Measurements from ENCODE around the gene INPP5D.

The INPP5D gene

DNA sequence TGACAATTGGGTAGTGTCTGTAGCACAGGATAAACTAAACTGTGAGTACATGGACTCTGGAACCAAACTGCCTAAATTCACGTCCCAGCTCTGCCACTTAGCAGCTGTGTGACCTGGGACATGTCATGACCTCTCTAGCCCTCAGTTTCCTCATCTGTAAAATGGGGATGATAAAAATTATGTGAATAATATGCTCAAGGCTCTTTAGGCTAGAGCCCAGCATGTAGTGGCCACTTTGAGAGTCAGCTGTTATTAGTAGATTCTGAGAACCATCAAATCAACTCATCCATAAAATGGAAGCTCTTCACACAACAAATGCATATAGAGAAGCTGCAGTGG, 87.7 kb downstream of the INPP5D start:
- H3K9me2 ChIP-seq (replicated peaks; ENCODE audit: insufficient read depth, low read length), result no peaks in the 10 kb centered on the region
- H3K27me3 ChIP-seq (ENCODE audit: low read length), result no peaks in the 10 kb centered on the region
- no peak overlapping the region for H3K9ac ChIP-seq (ENCODE audit: low read length)
- no peak overlapping the region for H2AFZ ChIP-seq (ENCODE audit: low read depth, low read length, severe bottlenecking)
- no peak overlapping the region for H3K27ac ChIP-seq (ENCODE audit: low read depth, low read length)
- H3K36me3 ChIP-seq (ENCODE audit: low read length), result peaks cover 38% of the 10 kb centered on the region
- no peaks in the 10 kb centered on the region for H3K79me2 ChIP-seq (ENCODE audit: insufficient read depth, low read length)
- no peak overlapping the region for H3K4me3 ChIP-seq (ENCODE audit: insufficient read depth, low read length, poor library complexity, severe bottlenecking)
- TF ChIP-seq, protein P1, sequence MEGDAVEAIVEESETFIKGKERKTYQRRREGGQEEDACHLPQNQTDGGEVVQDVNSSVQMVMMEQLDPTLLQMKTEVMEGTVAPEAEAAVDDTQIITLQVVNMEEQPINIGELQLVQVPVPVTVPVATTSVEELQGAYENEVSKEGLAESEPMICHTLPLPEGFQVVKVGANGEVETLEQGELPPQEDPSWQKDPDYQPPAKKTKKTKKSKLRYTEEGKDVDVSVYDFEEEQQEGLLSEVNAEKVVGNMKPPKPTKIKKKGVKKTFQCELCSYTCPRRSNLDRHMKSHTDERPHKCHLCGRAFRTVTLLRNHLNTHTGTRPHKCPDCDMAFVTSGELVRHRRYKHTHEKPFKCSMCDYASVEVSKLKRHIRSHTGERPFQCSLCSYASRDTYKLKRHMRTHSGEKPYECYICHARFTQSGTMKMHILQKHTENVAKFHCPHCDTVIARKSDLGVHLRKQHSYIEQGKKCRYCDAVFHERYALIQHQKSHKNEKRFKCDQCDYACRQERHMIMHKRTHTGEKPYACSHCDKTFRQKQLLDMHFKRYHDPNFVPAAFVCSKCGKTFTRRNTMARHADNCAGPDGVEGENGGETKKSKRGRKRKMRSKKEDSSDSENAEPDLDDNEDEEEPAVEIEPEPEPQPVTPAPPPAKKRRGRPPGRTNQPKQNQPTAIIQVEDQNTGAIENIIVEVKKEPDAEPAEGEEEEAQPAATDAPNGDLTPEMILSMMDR (IDR thresholded peaks at IDR 0.05; ENCODE audit: insufficient read depth, low read length, poor library complexity, severe bottlenecking), result no peak
- TF ChIP-seq EZH2phosphoT487 (conservative IDR thresholded peaks at IDR 0.05; ENCODE audit: low read length), result no peak
- no peaks in the 10 kb centered on the region for H3F3A ChIP-seq (ENCODE audit: insufficient read depth)
- H3K9me3 ChIP-seq (ENCODE audit: insufficient read depth, low read length), result no peaks in the 10 kb centered on the region
- H3K4me2 ChIP-seq (ENCODE audit: low read depth, low read length, poor library complexity, severe bottlenecking), result no peak overlapping the region
- no peaks in the 10 kb centered on the region for H4K20me1 ChIP-seq (ENCODE audit: low read depth, low read length)

DNA sequence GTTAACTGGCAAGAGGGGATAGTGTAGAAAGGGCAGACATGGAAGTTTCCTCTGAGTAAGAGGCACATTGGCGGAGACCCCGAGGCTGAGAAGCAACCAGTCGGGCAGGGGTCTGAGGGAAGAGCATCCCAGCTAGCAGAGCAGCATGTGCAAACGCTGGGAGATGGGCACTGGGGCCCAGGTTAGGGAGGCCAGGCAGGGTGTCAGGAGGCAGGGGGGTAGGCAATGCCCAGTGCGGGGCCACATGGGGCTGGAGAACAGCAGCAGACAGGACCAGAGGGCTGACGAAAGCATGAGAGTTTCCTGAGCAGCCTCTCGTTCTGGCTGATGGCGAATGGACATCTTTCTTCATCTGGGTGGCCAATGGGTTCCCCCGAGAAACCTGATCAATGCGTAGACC, 88.2 kb downstream of the INPP5D start:
- Histone ChIP-seq H3K9me3 (ENCODE audit: insufficient read depth, low read length) (no peaks in the 10 kb centered on the region), H3K36me3 (ENCODE audit: low read length) (peaks cover 33% of the 10 kb centered on the region), H3K79me2 (ENCODE audit: insufficient read depth, low read length) (no peaks in the 10 kb centered on the region), H3F3A (ENCODE audit: insufficient read depth) (no peaks in the 10 kb centered on the region), H3K9me2 (replicated peaks; ENCODE audit: insufficient read depth, low read length) (no peaks in the 10 kb centered on the region), H3K9ac (ENCODE audit: low read length) (no peak overlapping the region), H3K4me3 (ENCODE audit: insufficient read depth, low read length, poor library complexity, severe bottlenecking) (no peak overlapping the region), H3K27ac (ENCODE audit: low read depth, low read length) (no peak overlapping the region), H3K27me3 (ENCODE audit: low read length) (no peaks in the 10 kb centered on the region), H4K20me1 (ENCODE audit: low read depth, low read length) (no peaks in the 10 kb centered on the region), H2AFZ (ENCODE audit: low read depth, low read length, severe bottlenecking) (no peak overlapping the region), H3K4me2 (ENCODE audit: low read depth, low read length, poor library complexity, severe bottlenecking) (no peak overlapping the region)
- TF ChIP-seq EZH2phosphoT487 (conservative IDR thresholded peaks at IDR 0.05; ENCODE audit: low read length), result no peak
- TF ChIP-seq, protein P1 (IDR thresholded peaks at IDR 0.05; ENCODE audit: insufficient read depth, low read length, poor library complexity, severe bottlenecking), result no peak

DNA sequence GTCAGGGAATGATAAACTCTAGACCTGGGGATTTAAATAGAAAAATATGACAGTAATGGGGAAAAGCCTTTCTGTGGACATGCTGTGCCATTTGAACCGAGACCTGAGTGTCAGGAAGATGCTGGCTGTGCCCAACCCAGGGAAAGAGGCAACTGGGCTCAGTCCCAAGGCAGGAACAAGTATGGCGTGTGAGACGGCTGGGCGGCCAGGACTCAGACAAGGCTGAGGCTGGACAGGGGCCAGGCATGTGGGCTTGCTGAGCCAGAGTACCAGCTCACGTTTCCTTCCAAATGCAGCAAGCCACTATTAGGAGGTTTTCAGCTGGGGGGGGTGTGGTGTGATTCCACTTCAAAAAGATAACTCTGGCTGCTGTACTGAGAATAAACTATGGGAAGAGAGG, 92.4 kb downstream of the INPP5D start:
- no peak overlapping the region for H3K9ac ChIP-seq (ENCODE audit: low read length)
- no peak overlapping the region for H2AFZ ChIP-seq (ENCODE audit: low read depth, low read length, severe bottlenecking)
- no peak overlapping the region for H3K27ac ChIP-seq (ENCODE audit: low read depth, low read length)
- TF ChIP-seq, protein P1 (IDR thresholded peaks at IDR 0.05; ENCODE audit: insufficient read depth, low read length, poor library complexity, severe bottlenecking), result no peak
- TF ChIP-seq EZH2phosphoT487 (conservative IDR thresholded peaks at IDR 0.05; ENCODE audit: low read length), result no peak
- no peaks in the 10 kb centered on the region for H3K27me3 ChIP-seq (ENCODE audit: low read length)
- no peaks in the 10 kb centered on the region for H4K20me1 ChIP-seq (ENCODE audit: low read depth, low read length)
- no peaks in the 10 kb centered on the region for H3K9me3 ChIP-seq (ENCODE audit: insufficient read depth, low read length)
- H3K9me2 ChIP-seq (replicated peaks; ENCODE audit: insufficient read depth, low read length), result no peaks in the 10 kb centered on the region
- H3K4me3 ChIP-seq (ENCODE audit: insufficient read depth, low read length, poor library complexity, severe bottlenecking), result no peak overlapping the region
- no peaks in the 10 kb centered on the region for H3F3A ChIP-seq (ENCODE audit: insufficient read depth)
- H3K4me2 ChIP-seq (ENCODE audit: low read depth, low read length, poor library complexity, severe bottlenecking), result no peak overlapping the region
- H3K36me3 ChIP-seq (ENCODE audit: low read length), result peaks cover 16% of the 10 kb centered on the region
- H3K79me2 ChIP-seq (ENCODE audit: insufficient read depth, low read length), result no peaks in the 10 kb centered on the region

All from SU-DHL-6 (cell line).